ENCODE results near the gene TECR. TPM values are rescaled to one million over a fixed set of nuclear protein-coding genes. Genes with fewer than 3 reads are reported as not detected.

Gene TECR
- total RNA-seq, 6 donors from 2014 or later: 54.0 to 124 (median 80.6) TPM

DNA sequence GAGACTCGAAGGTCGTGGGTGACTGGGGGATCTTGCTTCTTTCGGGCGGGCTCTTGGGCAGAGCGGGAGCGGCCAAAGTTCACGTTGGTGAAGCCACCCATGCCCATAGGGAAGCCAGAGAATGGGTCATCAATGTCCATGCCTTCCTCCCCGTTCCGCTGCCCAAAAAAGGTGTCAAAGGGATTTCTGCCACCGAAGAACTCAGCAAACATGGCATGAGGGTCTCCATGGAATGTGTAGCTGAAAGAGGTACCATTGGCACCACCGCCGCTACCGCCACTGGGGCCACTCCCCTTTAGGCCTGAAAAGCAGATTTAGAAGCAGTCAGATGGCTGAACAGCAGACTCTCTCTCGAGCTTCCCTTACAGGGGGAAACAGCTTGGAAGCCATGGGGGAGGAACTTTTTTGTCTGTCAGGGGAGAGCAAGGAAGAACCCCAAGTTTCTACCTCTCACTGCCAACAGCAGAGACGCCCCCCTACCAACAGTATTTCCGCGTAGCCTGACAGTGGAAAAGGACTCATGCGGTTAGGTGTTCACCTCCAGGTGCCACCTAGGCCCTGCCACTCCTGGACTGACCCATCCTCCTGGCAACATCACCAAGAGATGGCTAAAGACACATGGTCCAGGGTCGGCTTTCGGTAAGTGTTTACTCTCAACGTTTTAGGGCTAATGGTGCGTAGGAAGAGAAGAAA lies 12.5 kb upstream of the TECR start:
- 23 to 25% methylated on average over 17 to 22 of the region's 22 CpGs for WGBS, 2 donors
- H3K4me3 ChIP-seq: peak overlapping the region; percentile 74 to 97 (median 88)
- peaks cover 15 to 35% (median 26%) of the 10 kb centered on the region in 4 donors for H3K36me3 ChIP-seq
- no peaks in the 10 kb centered on the region for H3K27me3 ChIP-seq
- no peak for DNase-seq
- peaks cover 38 to 52% (median 48%) of the 10 kb centered on the region in 4 donors for H3K4me1 ChIP-seq
- no peak for TF ChIP-seq POLR2A (IDR thresholded peaks at IDR 0.05)
- TF ChIP-seq, protein P1, sequence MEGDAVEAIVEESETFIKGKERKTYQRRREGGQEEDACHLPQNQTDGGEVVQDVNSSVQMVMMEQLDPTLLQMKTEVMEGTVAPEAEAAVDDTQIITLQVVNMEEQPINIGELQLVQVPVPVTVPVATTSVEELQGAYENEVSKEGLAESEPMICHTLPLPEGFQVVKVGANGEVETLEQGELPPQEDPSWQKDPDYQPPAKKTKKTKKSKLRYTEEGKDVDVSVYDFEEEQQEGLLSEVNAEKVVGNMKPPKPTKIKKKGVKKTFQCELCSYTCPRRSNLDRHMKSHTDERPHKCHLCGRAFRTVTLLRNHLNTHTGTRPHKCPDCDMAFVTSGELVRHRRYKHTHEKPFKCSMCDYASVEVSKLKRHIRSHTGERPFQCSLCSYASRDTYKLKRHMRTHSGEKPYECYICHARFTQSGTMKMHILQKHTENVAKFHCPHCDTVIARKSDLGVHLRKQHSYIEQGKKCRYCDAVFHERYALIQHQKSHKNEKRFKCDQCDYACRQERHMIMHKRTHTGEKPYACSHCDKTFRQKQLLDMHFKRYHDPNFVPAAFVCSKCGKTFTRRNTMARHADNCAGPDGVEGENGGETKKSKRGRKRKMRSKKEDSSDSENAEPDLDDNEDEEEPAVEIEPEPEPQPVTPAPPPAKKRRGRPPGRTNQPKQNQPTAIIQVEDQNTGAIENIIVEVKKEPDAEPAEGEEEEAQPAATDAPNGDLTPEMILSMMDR (IDR thresholded peaks at IDR 0.05): no peak
- TF ChIP-seq EP300 (IDR thresholded peaks at IDR 0.05): no peak
- TF ChIP-seq POLR2AphosphoS5 (IDR thresholded peaks at IDR 0.05): no peak
- ATAC-seq (ENCODE audit: low FRiP score in 2 of 2): no peak
- H3K9me3 ChIP-seq: no peaks in the 10 kb centered on the region
- peak overlapping the region; percentile 100 for H3K27ac ChIP-seq

DNA sequence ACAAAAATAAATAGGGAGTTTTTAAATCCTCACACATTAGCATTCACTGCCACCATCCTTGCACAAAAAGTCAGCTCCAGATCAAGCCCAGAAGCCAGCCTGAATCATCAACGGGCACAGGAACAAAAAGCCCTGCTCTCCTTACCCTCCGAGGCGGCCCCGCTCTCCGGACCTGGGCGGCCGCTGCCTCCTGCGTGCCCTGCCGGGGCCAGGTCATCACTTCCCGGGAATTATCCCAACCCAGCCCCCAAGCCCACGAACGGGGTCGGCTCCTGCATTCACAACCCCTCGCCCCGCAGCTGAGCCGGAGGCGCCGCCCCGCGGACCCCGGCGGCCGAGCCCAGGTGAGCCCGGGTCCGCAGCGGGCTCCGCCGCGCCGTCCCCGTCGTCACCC lies 12.0 kb upstream of the TECR start:
- 0 to 2% methylated on average over 8 to 29 of the region's 32 CpGs for WGBS, 2 donors
- peak overlapping the region; percentile 74 to 97 (median 88) for H3K4me3 ChIP-seq
- DNase-seq: no peak
- H3K4me1 ChIP-seq: peaks cover 38 to 52% (median 48%) of the 10 kb centered on the region in 4 donors
- TF ChIP-seq, protein P1 (IDR thresholded peaks at IDR 0.05): no peak
- TF ChIP-seq EP300 (IDR thresholded peaks at IDR 0.05) (no peak), POLR2AphosphoS5 (IDR thresholded peaks at IDR 0.05) (no peak), POLR2A (IDR thresholded peaks at IDR 0.05) (no peak)
- H3K27me3 ChIP-seq: no peaks in the 10 kb centered on the region
- H3K9me3 ChIP-seq: no peaks in the 10 kb centered on the region
- H3K27ac ChIP-seq: peak overlapping the region; percentile 100
- ATAC-seq (ENCODE audit: low FRiP score in 2 of 2): peak in 1 of 2 donors; percentile 0
- H3K36me3 ChIP-seq: peaks cover 15 to 35% (median 26%) of the 10 kb centered on the region in 4 donors

DNA sequence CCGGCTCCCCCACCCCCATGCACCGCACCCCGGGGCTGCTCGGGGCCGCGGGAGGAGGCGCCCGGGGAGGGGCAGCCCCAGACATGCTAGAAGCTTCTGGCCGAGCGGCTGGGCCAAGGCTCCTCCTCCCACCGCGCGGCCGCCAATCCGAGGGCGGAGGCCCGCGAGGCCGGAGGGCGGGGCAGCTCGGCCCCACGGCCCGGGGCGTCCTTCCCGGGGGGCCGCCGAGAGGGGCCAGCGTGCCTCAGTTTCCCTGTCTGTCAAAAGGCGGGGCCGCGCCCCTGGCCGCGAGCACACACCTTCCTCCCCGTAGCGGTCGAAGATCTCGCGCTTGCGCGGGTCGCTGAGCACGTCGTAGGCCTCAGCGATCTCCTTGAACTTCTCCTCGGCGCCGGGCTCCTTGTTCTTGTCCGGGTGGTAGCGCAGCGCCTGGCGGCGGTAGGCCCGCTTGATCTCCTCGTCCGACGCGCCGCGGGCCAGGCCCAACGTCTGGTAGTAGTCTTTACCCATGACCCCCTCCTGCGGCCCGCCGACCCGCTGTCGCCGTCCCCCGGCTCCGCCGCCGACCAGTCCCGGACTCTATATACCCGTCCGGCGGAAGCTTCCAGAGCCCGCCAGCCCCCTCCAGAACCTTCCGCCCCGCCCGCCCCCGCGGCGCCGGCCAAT lies 11.4 kb upstream of the TECR start, which contains the start of gene DNAJB1:
Gene DNAJB1 (minus strand): TSS at position 558 of the 666 bp plus-strand sequence. CDS start 48 bp downstream, at position 510.
- peak; percentile 85 to 98 for TF ChIP-seq POLR2AphosphoS5 (IDR thresholded peaks at IDR 0.05)
- peak in 1 of 4 donors; percentile 60 for TF ChIP-seq EP300 (IDR thresholded peaks at IDR 0.05)
- TF ChIP-seq POLR2A (IDR thresholded peaks at IDR 0.05): peak; percentile 98 to 100 (median 99)
- TF ChIP-seq, protein P1 (IDR thresholded peaks at IDR 0.05): peak in 3 of 6 experiments; percentile 22 to 37 (median 25)
- DNase-seq (peak; percentile 92 to 96), ATAC-seq (ENCODE audit: low FRiP score in 2 of 2) (peak; percentile 87 to 91)
- H3K4me1 ChIP-seq: peaks cover 38 to 52% (median 47%) of the 10 kb centered on the region in 4 donors
- 0% methylated on average over 1 to 22 of the region's 82 CpGs for WGBS, 2 donors
- peak within 1 kb of the TSS; percentile 100 for H3K27ac ChIP-seq
- peaks cover 15 to 35% (median 26%) of the 10 kb centered on the region in 4 donors for H3K36me3 ChIP-seq
- peak within 1 kb of the TSS; percentile 74 to 97 (median 88) for H3K4me3 ChIP-seq
- no peaks in the 10 kb centered on the region for H3K27me3 ChIP-seq
- no peaks in the 10 kb centered on the region for H3K9me3 ChIP-seq

GRCh38 chr19:14519245-14519859 lies 10.0 kb upstream of the TECR start:
- TF ChIP-seq EP300 (IDR thresholded peaks at IDR 0.05): no peak
- TF ChIP-seq POLR2AphosphoS5 (IDR thresholded peaks at IDR 0.05): no peak
- TF ChIP-seq, protein P1 (IDR thresholded peaks at IDR 0.05): no peak
- TF ChIP-seq POLR2A (IDR thresholded peaks at IDR 0.05): no peak
- WGBS, 2 donors: 93 to 94% methylated on average over 22 of the region's 22 CpGs
- no peak for ATAC-seq (ENCODE audit: low FRiP score in 2 of 2)
- Histone ChIP-seq H3K27ac (peak overlapping the region; percentile 96 to 100 (median 100)), H3K4me3 (peak overlapping the region in 2 of 4 donors; percentile 24 to 92), H3K36me3 (peaks cover 15 to 24% (median 21%) of the 10 kb centered on the region in 4 donors), H3K4me1 (peaks cover 35 to 42% (median 39%) of the 10 kb centered on the region in 4 donors), H3K9me3 (no peaks in the 10 kb centered on the region), H3K27me3 (no peaks in the 10 kb centered on the region)
- DNase-seq: peak in 1 of 2 donors; percentile 17
